Measurements from ENCODE around the gene SRD5A1.

SRD5A1 gene

GRCh38 chr5:6632888-6633468 is at the start of gene SRD5A1, which contains the start of gene NSUN2:
Gene SRD5A1, plus strand, starts transcription at chr5:6633440. Its CDS starts 137 bp downstream, at chr5:6633577.
Gene NSUN2, minus strand, starts transcription at chr5:6633044. Its CDS starts 65 bp downstream, at chr5:6632979.
- peak; percentile 88 for DNase-seq (ENCODE audit: low spot score)

- DNase-seq (ENCODE audit: low spot score), result no peak
Observed at GRCh38 chr5:6584101-6584645, 49.1 kb upstream of the SRD5A1 start.

DNA sequence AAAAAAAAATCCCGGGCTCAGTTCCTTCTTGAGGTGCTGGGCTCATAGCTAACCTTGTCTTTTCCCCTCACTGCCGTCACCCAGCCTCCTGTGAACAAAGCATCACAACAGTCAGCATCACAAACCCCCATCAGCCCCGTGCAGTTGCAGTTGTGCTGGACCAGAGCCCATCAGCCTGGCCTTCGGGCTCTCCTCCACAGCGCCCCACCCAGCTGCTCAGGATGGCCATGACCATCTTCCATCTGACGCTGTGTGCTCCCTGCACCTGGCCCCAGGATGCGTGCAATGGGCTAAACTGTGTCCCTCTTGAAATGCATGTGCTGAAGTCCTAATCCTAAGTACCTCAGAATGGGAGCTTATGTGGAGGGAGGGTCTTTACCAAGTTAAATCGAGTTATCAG is 48.5 kb upstream of the SRD5A1 start:
- no peak for DNase-seq (ENCODE audit: low spot score)

GRCh38 chr5:6585168-6585567 is 48.1 kb upstream of the SRD5A1 start:
- no peak for DNase-seq (ENCODE audit: low spot score)

GRCh38 chr5:6585939-6586646 is 47.1 kb upstream of the SRD5A1 start:
- DNase-seq (ENCODE audit: low spot score), result no peak

GRCh38 chr5:6586647-6587042 is 46.6 kb upstream of the SRD5A1 start:
- no peak for DNase-seq (ENCODE audit: low spot score)

DNA sequence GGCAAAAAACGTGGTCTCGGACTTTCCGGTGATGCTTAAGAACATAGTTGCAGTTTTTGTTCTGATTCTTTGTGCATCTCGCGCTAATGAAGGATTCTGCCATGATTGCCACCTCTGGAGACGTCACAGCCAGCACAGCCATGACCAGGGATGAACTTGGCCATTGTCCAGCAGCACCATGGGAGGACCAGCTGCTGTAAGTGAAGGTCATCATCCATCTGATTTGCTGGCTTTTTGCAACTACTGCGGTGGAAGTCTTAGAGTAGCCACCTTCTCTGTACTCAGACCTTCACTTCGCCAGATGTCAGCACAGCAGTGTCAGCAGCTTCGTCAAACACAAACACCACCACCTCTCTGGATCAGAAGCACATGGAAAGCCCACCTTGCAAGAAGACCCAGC is 46.1 kb upstream of the SRD5A1 start:
- no peak for DNase-seq (ENCODE audit: low spot score)

- DNase-seq (ENCODE audit: low spot score), result no peak
Observed at GRCh38 chr5:6590581-6590980, 42.7 kb upstream of the SRD5A1 start.

GRCh38 chr5:6591671-6592288 is 41.5 kb upstream of the SRD5A1 start:
- no peak for DNase-seq (ENCODE audit: low spot score)

- DNase-seq (ENCODE audit: low spot score), result no peak
Observed at GRCh38 chr5:6592601-6593000, 40.6 kb upstream of the SRD5A1 start.

GRCh38 chr5:6593148-6594016 is 39.9 kb upstream of the SRD5A1 start:
- no peak for DNase-seq (ENCODE audit: low spot score)

GRCh38 chr5:6594066-6594465 is 39.2 kb upstream of the SRD5A1 start:
- DNase-seq (ENCODE audit: low spot score), result no peak

GRCh38 chr5:6595405-6595804 is 37.8 kb upstream of the SRD5A1 start:
- DNase-seq (ENCODE audit: low spot score), result no peak

- DNase-seq (ENCODE audit: low spot score), result no peak
Observed at GRCh38 chr5:6596388-6596787, 36.9 kb upstream of the SRD5A1 start.

DNA sequence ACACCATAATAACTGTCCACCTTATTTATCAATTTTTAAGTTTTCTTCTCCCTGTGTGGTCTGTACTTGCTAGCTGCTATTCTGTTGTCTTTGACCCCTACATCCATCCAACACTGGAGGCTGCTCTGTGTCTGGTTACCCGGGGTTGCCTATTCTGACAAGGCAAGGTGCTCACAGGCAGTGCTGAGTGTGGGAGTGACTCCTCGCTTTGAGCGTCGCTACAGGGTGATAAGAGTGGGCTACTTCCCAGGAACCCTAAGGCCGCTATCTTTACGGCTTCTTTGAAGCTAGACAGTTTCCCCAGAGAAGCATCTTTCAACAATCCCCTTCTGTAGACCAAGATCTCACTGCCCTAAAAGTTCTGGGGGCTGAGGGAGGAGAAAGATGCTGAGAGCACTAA is 35.7 kb upstream of the SRD5A1 start:
- no peak for DNase-seq (ENCODE audit: low spot score)

DNA sequence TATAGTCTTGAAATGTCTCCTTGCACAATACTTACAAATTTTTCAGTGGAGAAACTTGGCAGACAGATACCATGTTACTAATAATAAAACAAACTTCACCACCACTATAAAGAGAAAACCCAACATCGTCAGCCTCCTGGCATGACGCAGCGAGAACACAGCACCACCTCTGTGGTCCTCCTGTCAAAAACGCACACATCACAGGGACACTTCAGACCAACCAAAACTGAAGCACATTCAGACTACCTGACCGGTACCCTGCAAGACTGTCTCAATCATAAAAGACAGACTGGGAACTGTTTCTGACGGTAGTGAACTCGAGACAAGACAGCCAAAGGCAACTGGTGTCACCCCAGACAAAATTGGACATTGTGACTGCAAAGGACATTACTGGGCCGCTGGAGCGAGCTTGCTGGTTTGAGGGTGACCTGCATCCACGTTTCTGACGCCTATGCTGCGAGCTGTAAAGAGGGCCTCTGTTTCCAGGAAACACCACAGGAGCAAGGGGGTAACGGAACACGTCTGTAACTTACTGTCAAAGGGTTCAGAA is 34.8 kb upstream of the SRD5A1 start:
- no peak for DNase-seq (ENCODE audit: low spot score)

DNA sequence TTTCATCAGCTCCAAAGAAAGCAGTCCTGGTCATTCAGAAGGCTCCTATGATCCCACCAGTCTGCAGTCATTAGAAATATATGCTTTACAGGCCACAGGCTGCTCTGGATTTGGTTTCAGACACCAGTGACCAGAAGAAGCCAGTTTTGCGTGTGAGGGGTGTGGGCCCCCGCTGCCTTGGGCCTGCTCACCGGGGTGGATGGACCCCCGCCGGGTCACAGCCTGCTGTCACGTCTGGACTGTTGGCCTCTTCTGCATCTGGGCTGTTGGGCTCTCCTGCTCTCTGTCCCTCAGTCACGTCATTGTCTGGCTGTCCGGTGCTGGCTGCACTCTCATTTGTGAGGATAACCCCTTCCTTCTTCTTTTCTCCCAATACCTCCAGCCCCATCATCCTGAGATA is 33.5 kb upstream of the SRD5A1 start:
- no peak for DNase-seq (ENCODE audit: low spot score)

DNA sequence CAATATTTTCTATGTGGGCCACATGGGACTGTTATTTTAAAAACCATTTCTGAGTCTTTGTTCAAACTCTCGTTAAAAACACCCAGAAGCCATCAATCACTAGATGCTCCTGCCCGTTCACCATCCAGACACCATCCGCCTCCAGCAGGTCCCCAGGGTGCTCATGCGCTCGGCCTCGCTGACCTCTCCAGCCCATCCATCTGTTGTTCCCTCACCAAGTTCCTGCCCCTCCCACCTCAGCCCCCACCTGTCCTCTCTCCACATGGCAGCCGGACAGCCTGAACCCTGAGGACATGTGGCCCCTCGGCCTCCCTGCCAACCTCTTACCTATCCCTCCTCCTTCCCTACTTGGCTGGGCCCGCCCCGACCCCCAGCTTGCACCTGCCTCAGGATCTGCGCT is 32.0 kb upstream of the SRD5A1 start:
- no peak for DNase-seq (ENCODE audit: low spot score)

GRCh38 chr5:6601816-6602215 is 31.4 kb upstream of the SRD5A1 start:
- no peak for DNase-seq (ENCODE audit: low spot score)

GRCh38 chr5:6602441-6602840 is 30.8 kb upstream of the SRD5A1 start:
- no peak for DNase-seq (ENCODE audit: low spot score)

DNA sequence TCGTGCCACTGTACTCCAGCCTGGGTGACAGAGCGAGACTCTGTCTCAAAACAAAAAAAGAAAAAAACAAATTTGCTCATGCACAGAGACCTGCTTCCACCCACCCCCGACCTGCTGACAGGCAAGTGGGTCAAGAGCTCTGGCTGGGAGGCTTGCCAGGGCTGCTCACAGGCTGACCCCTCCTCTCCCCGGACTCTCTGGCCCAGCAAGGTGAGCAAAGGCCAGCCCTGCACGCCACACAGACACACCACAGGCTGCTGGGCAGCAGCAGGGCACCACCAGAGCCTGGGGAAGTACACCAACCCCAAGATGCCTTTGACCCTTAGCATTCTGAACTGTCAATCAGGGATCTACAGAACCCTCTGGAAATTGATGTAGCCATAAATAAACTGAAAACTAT is 29.6 kb upstream of the SRD5A1 start:
- DNase-seq (ENCODE audit: low spot score), result no peak

DNA sequence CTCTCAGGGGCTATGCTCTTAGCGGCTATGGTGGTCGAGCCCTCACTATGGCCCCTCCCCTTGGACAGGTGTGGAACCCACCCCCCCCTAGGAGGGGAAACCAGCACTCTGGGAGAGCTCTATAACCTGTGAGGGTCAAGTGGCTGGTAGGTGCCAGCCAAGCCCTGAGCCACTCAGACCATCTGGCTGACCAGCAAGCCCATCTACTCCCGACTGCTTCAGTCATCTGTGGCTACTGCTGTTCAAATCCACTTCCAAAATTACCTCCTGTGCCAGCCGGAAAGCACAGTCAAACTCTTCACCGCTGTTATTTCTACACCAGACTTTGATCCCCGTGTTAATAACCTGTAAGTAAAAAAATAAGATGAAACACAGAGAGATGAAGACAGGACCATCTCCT is 28.9 kb upstream of the SRD5A1 start:
- no peak for DNase-seq (ENCODE audit: low spot score)
